ENCODE results near the gene KNOP1.

- TF ChIP-seq POLR2A (IDR thresholded peaks at IDR 0.05; ENCODE audit: low read depth, low read length) (no peak), CTCF (IDR thresholded peaks at IDR 0.05 in 2 of 3, conservative IDR thresholded peaks at IDR 0.05 in 1 of 3; ENCODE audit: control insufficient read depth in 2 of 3, extremely low read depth in 1 of 3, insufficient read depth in 1 of 3, low read depth in 3 of 3, low read length in 3 of 3) (no peak), ZNF274 (IDR thresholded peaks at IDR 0.05; ENCODE audit: insufficient read depth, insufficient read length) (no peak), REST (IDR thresholded peaks at IDR 0.05; ENCODE audit: low read depth, low read length) (no peak), RFX5 (IDR thresholded peaks at IDR 0.05; ENCODE audit: low read depth, low read length) (no peak), YBX1 (IDR thresholded peaks at IDR 0.05) (no peak), SMC3 (IDR thresholded peaks at IDR 0.05; ENCODE audit: borderline replicate concordance, low read length) (no peak), POLR2AphosphoS5 (IDR thresholded peaks at IDR 0.05; ENCODE audit: low read length) (no peak)
- TF ChIP-seq, protein P1, sequence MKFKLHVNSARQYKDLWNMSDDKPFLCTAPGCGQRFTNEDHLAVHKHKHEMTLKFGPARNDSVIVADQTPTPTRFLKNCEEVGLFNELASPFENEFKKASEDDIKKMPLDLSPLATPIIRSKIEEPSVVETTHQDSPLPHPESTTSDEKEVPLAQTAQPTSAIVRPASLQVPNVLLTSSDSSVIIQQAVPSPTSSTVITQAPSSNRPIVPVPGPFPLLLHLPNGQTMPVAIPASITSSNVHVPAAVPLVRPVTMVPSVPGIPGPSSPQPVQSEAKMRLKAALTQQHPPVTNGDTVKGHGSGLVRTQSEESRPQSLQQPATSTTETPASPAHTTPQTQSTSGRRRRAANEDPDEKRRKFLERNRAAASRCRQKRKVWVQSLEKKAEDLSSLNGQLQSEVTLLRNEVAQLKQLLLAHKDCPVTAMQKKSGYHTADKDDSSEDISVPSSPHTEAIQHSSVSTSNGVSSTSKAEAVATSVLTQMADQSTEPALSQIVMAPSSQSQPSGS (IDR thresholded peaks at IDR 0.05; ENCODE audit: low read length): no peak
- TF ChIP-seq, protein P2, sequence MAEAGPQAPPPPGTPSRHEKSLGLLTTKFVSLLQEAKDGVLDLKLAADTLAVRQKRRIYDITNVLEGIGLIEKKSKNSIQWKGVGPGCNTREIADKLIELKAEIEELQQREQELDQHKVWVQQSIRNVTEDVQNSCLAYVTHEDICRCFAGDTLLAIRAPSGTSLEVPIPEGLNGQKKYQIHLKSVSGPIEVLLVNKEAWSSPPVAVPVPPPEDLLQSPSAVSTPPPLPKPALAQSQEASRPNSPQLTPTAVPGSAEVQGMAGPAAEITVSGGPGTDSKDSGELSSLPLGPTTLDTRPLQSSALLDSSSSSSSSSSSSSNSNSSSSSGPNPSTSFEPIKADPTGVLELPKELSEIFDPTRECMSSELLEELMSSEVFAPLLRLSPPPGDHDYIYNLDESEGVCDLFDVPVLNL (IDR thresholded peaks at IDR 0.05; ENCODE audit: low read depth, low read length): no peak
Observed at GRCh38 chr16:19655242-19655777, 62.7 kb downstream of the KNOP1 start.

Data from GM12878 (cell line).